ENCODE measurements around the gene AOAH.

The AOAH gene

GRCh38 chr7:36726806-36727503 lies 2.7 kb upstream of the AOAH start:
- TF ChIP-seq CTCF (IDR thresholded peaks at IDR 0.05; ENCODE audit: low read depth, low read length, poor library complexity, severe bottlenecking): no peak
- TF ChIP-seq EZH2phosphoT487 (IDR thresholded peaks at IDR 0.05; ENCODE audit: borderline replicate concordance, low read length): no peak
- Histone ChIP-seq H3F3A (ENCODE audit: control insufficient read depth, insufficient read depth) (no peaks in the 10 kb centered on the region), H3K27ac (ENCODE audit: low read depth, low read length) (no peak overlapping the region), H3K4me2 (ENCODE audit: low read length) (no peak overlapping the region), H4K20me1 (ENCODE audit: control insufficient read depth, insufficient read depth, low read depth, low read length) (no peaks in the 10 kb centered on the region), H3K36me3 (ENCODE audit: control insufficient read depth, low read length) (no peaks in the 10 kb centered on the region), H3K9me2 (replicated peaks; ENCODE audit: control insufficient read depth, low read length) (no peaks in the 10 kb centered on the region), H3K4me1 (ENCODE audit: control insufficient read depth, low read length) (no peaks in the 10 kb centered on the region), H3K27me3 (ENCODE audit: control insufficient read depth, low read length) (no peaks in the 10 kb centered on the region), H3K4me3 (ENCODE audit: low read length) (no peak overlapping the region), H3K9me3 (ENCODE audit: control insufficient read depth, insufficient read depth, low read length) (no peaks in the 10 kb centered on the region), H3K79me2 (ENCODE audit: control insufficient read depth, low read length) (no peaks in the 10 kb centered on the region)

DNA sequence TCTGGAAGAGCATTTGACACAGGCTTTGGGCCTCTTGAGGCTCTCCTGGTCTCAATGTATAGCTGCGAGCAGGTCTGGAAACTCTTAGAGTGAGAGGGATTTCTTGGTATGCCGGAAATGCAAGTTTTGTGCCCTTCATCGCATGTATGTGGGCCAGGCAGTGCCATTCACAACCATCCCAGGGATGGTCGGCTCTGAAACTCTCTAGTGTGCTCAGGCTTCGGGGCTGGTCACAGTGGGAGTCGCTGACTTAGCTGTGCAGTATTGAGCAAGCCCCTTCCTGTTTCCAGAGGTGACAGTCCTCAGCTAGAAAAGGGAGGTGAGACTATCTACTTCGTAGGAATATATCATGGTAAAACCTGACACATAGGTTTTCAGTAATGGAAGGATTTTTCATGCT lies 2.0 kb upstream of the AOAH start:
- Histone ChIP-seq H3K9me3 (ENCODE audit: control insufficient read depth, insufficient read depth, low read length) (no peaks in the 10 kb centered on the region), H3K4me3 (ENCODE audit: low read length) (no peak overlapping the region), H3K27me3 (ENCODE audit: control insufficient read depth, low read length) (no peaks in the 10 kb centered on the region), H3K27ac (ENCODE audit: low read depth, low read length) (no peak overlapping the region), H3K79me2 (ENCODE audit: control insufficient read depth, low read length) (no peaks in the 10 kb centered on the region), H3F3A (ENCODE audit: control insufficient read depth, insufficient read depth) (no peaks in the 10 kb centered on the region), H3K4me2 (ENCODE audit: low read length) (no peak overlapping the region), H3K4me1 (ENCODE audit: control insufficient read depth, low read length) (no peaks in the 10 kb centered on the region), H4K20me1 (ENCODE audit: control insufficient read depth, insufficient read depth, low read depth, low read length) (no peaks in the 10 kb centered on the region), H3K36me3 (ENCODE audit: control insufficient read depth, low read length) (no peaks in the 10 kb centered on the region), H3K9me2 (replicated peaks; ENCODE audit: control insufficient read depth, low read length) (no peaks in the 10 kb centered on the region)
- TF ChIP-seq CTCF (IDR thresholded peaks at IDR 0.05; ENCODE audit: low read depth, low read length, poor library complexity, severe bottlenecking): no peak
- no peak for TF ChIP-seq EZH2phosphoT487 (IDR thresholded peaks at IDR 0.05; ENCODE audit: borderline replicate concordance, low read length)

- Histone ChIP-seq H3K79me2 (ENCODE audit: control insufficient read depth, low read length) (no peaks in the 10 kb centered on the region), H3K27me3 (ENCODE audit: control insufficient read depth, low read length) (no peaks in the 10 kb centered on the region), H4K20me1 (ENCODE audit: control insufficient read depth, insufficient read depth, low read depth, low read length) (no peaks in the 10 kb centered on the region), H3K4me2 (ENCODE audit: low read length) (no peak overlapping the region), H3K9me2 (replicated peaks; ENCODE audit: control insufficient read depth, low read length) (no peaks in the 10 kb centered on the region), H3K27ac (ENCODE audit: low read depth, low read length) (no peak overlapping the region), H3K4me3 (ENCODE audit: low read length) (no peak overlapping the region), H3F3A (ENCODE audit: control insufficient read depth, insufficient read depth) (no peaks in the 10 kb centered on the region), H3K36me3 (ENCODE audit: control insufficient read depth, low read length) (no peaks in the 10 kb centered on the region), H3K9me3 (ENCODE audit: control insufficient read depth, insufficient read depth, low read length) (no peaks in the 10 kb centered on the region), H3K4me1 (ENCODE audit: control insufficient read depth, low read length) (no peaks in the 10 kb centered on the region)
- TF ChIP-seq CTCF (IDR thresholded peaks at IDR 0.05; ENCODE audit: low read depth, low read length, poor library complexity, severe bottlenecking) (no peak), EZH2phosphoT487 (IDR thresholded peaks at IDR 0.05; ENCODE audit: borderline replicate concordance, low read length) (no peak)
Measured at GRCh38 chr7:36724996-36725395, 702 bp upstream of the AOAH start.

All from DOHH2 (cell line).